HG02840 (cell line): ENCODE data around the gene NR1I3.
"Not testable (repeated sequence)": the region's sequence is repeated elsewhere in the genome, so short reads cannot be mapped to it uniquely, and the experiment has no call there.

ENCODE experiments used
- ATAC-seq: cut with Tn5 transposase; IDR thresholded peaks from one replicate; pipeline ENCODE4 v1.9.1; 2021; ENCODE audit warnings: mild to moderate bottlenecking, moderate library complexity, moderate number of reproducible peaks; ENCODE audit not compliant: unreplicated experiment, low FRiP score

NR1I3 gene

GRCh38 chr1:161251579-161251978 is 13.6 kb upstream of the NR1I3 start:
- ATAC-seq = no peak

- ATAC-seq = no peak
Measured at GRCh38 chr1:161250829-161251228, 12.8 kb upstream of the NR1I3 start.

- not testable (repeated sequence) for ATAC-seq
Measured at GRCh38 chr1:161250100-161250499, 12.1 kb upstream of the NR1I3 start.

- ATAC-seq = no peak
Measured at GRCh38 chr1:161244888-161245287, 6.9 kb upstream of the NR1I3 start.

- no peak for ATAC-seq
Measured at GRCh38 chr1:161242313-161242712, 4.3 kb upstream of the NR1I3 start.

DNA sequence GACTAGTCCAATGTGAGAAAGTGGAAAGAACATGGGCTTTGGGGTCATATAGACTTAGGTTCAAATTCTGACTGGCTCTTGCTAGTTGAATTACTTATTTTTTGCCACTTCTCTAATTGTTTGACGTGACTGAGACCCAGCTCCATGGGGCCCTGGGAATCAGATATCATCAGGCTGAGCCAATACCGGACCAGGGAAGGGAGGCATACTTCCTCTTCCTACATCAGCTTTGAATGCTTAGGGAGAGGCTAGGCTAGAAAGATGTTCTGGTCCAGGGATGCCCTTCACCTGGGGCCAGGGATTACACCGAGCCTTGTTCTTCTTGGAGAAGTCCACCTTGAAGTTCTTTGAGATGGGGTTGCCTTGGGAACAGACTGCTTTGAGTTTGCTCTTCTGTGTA is 3.7 kb upstream of the NR1I3 start:
- ATAC-seq = no peak

DNA sequence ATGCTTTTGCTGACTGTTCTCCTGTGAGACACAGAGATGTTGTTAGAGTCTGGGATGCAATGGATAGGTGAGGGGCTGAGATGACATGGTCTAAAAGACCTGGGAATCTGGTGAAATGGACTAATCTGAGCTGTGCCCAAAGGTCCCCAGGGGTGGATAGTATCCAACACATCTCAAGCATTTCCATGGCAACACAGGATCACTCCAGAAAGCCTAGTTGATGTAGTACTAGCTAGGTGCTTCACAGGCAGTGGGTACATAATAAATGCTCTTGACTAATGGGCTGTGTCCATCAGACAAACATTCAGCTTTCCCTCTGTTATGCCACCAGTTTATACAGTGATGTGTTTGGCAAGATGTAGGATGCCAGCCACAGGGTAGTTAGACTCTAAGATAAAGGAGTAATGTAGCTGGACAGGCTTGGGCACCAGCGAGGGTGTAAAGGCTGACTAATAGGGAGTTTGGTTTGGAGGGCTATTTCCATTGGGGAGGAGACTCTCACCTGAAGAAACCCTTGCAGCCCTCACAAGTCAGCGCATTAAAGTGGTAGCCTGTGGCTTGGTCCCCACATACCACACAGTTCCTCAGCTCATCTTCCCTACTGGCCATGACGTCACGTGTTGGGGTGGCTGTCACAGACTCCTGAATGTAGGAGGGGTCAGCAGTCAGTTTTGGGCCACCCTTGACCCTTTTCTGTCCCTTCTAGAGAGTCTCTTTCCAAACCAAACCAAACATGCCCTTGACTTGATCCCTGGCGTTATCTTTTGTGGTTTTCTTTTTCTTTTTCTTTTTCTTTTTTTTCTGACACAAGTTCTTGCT is 1.8 kb downstream of the NR1I3 start:
- no peak for ATAC-seq

GRCh38 chr1:161233102-161233501 is 4.9 kb downstream of the NR1I3 start:
- no peak for ATAC-seq

DNA sequence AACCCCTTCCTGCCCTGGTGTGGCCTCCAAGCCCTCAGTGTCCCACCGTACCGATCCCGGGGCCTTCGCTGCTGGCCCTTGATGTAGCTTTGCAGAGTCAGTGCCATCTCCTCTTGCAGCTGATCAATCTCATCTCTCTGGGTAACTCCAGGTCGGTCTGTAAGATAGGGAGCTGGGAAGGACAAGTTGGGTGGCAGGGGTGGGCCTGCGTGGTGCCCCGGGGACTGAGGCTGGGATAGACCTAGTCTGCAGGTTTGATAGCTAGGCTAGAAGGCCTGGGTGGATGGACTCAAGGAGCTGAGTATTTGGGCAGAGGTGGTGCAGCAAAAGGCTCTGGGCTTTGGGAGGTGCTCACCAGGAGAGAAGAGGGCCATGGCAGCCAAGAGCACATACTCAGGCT is 7.2 kb downstream of the NR1I3 start:
- ATAC-seq = no peak

- ATAC-seq = no peak
Measured at GRCh38 chr1:161229896-161230295, 8.1 kb downstream of the NR1I3 start.

- no peak for ATAC-seq
Measured at GRCh38 chr1:161228032-161228431, 10.0 kb downstream of the NR1I3 start.

- no peak for ATAC-seq
Measured at GRCh38 chr1:161227196-161227871, 10.7 kb downstream of the NR1I3 start.

DNA sequence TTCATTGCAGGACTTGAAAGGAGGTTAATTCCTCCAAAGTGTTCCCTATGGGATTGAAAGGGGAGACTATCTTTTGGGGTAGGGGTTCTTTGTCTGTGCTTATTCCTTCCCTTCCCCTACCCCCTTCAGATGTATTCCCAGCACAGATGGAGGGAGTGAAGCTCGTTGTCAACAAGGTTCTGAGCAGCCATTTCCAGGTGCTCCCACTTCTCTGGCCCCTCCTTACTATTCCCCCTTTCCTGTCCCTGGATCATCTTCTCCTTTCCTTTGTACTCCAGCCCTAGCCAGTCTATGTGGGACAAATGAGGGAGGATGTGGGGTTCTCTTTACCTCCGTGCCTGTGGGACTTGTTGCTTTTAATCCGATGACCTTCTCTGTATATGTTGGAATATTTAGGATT is 11.2 kb downstream of the NR1I3 start:
- ATAC-seq = no peak

GRCh38 chr1:161226320-161226711 is 11.7 kb downstream of the NR1I3 start:
- ATAC-seq = no peak

GRCh38 chr1:161225534-161226319 is 12.3 kb downstream of the NR1I3 start, which contains the start of gene TOMM40L:
TOMM40L (plus strand) TSS chr1:161226060; CDS start chr1:161226490, 430 bp downstream.
- peak; percentile 97 for ATAC-seq

DNA sequence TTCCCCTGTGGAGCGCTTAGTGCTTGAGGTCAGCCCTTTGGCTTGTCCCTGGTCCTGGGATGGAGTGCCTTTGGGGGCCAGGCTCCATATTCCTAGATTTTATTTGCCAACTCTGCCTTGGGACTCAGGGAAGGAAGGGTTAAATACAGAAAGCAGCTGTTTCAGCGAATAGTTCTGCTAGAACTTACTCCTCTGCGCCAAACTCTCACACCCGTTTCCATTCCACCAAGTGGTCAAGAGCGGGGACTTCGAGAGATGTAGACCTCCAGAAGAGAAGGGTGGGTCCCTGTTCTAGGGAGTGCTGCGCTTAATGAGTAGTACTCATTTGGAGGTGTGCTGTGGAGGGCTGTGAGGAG is 12.8 kb downstream of the NR1I3 start:
- no peak for ATAC-seq

- not testable (repeated sequence) for ATAC-seq
Measured at GRCh38 chr1:161224695-161225087, 13.3 kb downstream of the NR1I3 start.

- no peak for ATAC-seq
Measured at GRCh38 chr1:161223805-161224694, 14.0 kb downstream of the NR1I3 start.

DNA sequence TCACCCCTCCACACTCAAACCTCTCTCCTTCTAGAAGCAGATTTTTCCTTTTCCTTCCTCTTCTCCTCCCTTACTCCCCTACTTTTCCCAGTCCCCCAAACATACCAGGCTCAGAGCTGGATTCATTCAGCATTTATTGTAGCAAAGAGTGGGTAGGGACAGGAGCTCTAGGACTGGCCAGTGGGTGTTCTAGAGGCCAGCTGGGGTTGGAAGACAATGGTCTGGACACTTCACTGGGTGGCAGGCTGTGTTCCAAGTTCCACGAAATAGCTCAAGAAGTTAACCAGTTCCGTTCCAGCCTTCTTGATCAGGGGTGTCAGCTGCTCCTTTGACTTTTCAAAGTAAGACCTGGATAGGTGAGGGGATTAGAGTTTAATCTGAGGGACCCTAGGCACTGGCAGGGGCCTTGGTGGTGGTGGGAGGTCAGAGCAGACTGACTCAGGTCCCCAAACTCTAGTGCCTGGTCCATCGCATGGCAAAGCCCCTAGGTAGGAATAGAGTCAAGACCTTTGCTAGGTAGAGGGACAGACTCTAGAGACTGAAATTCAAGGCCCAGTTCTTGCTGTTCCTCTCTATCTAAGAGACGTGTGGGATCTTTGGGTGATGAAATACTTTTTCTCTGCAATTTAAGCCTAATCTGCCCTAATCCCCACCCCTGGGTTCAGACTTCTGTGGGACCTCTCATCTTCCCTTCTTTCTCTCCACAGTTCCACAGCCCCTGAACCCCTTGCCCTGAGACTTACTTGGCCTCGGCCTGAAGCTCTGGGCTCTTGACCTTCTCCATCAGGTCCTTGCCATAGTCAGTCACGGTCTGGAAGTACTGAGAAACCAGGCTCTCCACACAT is 15.6 kb downstream of the NR1I3 start:
- ATAC-seq = no peak
